ENCODE data around the gene PSD.
A peak's percentile ranks its signal among the peaks of the same experiment; 100 is the strongest.

PSD gene

GRCh38 chr10:102396317-102396650 lies 22.3 kb downstream of the PSD start:
- H3K36me3 ChIP-seq (ENCODE audit: low read depth) = peaks cover 20% of the 10 kb centered on the region
- DNase-seq (ENCODE audit: low spot score) (no peak), ATAC-seq (ENCODE audit: low read depth) (no peak)
- TF ChIP-seq CTCF (IDR thresholded peaks at IDR 0.05; ENCODE audit: poor library complexity, severe bottlenecking) = no peak
- peak overlapping the region; percentile 43 for H3K27ac ChIP-seq (ENCODE audit: poor library complexity, severe bottlenecking)
- H3K27me3 ChIP-seq (ENCODE audit: insufficient read depth, poor library complexity, severe bottlenecking) = no peaks in the 10 kb centered on the region
- H3K4me3 ChIP-seq (ENCODE audit: severe bottlenecking) = peak overlapping the region; percentile 58
- H3K4me1 ChIP-seq (ENCODE audit: insufficient read depth, poor library complexity, severe bottlenecking) = peaks cover under 1% of the 10 kb centered on the region
- no peaks in the 10 kb centered on the region for H3K9me3 ChIP-seq (ENCODE audit: severe bottlenecking)

DNA sequence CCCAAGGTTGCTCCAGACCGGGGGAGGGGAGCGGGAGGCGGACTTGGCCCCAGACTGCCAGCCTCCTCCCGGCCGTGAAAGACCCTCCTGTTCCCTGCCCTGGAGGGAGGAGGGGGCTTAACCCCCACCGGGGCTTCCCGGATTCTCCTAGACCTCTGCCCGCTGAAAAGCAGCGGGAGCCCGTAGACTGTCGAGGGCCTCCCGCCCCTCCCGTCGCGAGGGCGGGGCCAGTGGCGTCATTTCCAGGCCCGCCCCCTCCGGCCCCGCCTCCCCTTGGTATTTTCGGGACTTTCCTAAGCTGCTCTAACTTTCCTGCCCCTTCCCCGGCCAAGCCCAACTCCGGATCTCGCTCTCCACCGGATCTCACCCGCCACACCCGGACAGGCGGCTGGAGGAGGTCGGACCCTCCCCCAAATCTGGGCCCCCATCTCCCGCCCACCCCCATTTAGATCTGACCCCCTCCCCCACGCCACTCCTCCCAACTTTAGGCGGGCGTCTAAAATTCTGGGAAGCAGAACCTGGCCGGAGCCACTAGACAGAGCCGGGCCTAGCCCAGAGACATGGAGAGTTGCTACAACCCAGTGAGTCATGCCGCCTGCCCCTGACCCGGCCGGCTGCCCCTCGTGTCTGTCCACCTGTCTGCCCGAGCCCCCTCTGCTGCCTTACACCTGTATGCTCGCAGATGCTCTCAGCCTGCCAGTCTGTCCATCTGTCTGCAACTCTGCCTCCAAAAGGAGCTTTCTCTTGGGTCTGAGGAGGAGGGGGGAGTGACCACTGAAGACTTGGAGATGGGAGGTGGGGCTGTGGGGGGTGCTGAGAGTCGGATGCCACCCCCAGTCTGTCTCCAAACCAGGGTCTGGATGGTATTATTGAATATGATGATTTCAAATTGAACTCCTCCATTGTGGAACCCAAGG lies 22.9 kb downstream of the PSD start, which contains the start of gene NFKB2:
Gene NFKB2, plus strand, starts transcription at position 306 of the 917 bp plus-strand sequence. Its CDS starts 255 bp downstream, at position 561.
- Histone ChIP-seq H3K4me3 (ENCODE audit: severe bottlenecking) (peak within 1 kb of the TSS; percentile 58), H3K27me3 (ENCODE audit: insufficient read depth, poor library complexity, severe bottlenecking) (no peaks in the 10 kb centered on the region), H3K27ac (ENCODE audit: poor library complexity, severe bottlenecking) (peak within 1 kb of the TSS; percentile 43), H3K9me3 (ENCODE audit: severe bottlenecking) (no peaks in the 10 kb centered on the region), H3K4me1 (ENCODE audit: insufficient read depth, poor library complexity, severe bottlenecking) (no peaks in the 10 kb centered on the region), H3K36me3 (ENCODE audit: low read depth) (peaks cover 20% of the 10 kb centered on the region)
- ATAC-seq (ENCODE audit: low read depth) (peak; percentile 43), DNase-seq (ENCODE audit: low spot score) (no peak)
- no peak for TF ChIP-seq CTCF (IDR thresholded peaks at IDR 0.05; ENCODE audit: poor library complexity, severe bottlenecking)

DNA sequence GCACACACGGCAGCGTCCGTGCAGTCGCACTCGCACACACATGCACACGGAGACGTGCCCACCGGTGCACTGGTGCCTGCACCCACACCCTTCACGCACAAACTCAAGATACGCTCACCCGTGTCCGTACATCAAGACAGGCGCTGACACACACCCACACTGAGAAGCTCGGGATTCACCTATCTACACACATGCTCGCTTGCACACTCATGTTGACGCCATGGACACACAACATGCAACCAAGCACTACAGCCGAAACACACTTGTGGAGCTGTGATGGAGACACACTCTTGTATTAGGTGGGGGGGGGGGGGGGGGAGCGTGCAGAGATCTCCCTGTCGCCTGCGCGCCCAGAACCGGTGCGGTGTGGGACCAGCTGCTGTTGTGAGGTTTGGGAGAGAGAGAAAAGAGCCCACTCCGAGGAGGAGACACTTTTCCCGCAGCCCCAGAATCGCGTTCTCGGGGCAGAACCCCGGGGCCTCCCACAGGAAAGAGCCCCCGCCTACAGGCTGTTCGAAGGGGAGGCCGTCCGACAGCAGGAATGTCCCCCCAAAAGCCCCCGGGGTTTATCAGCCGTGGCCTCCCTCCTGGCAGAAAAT lies 23.7 kb downstream of the PSD start:
- peaks cover 16% of the 10 kb centered on the region for H3K36me3 ChIP-seq (ENCODE audit: low read depth)
- no peaks in the 10 kb centered on the region for H3K4me1 ChIP-seq (ENCODE audit: insufficient read depth, poor library complexity, severe bottlenecking)
- peak; percentile 1; the same call in 2 of the 3 replicates for ATAC-seq (ENCODE audit: low read depth)
- no peak for DNase-seq (ENCODE audit: low spot score)
- TF ChIP-seq CTCF (IDR thresholded peaks at IDR 0.05; ENCODE audit: poor library complexity, severe bottlenecking) = no peak
- H3K4me3 ChIP-seq (ENCODE audit: severe bottlenecking) = peak overlapping the region; percentile 58
- H3K9me3 ChIP-seq (ENCODE audit: severe bottlenecking) = no peaks in the 10 kb centered on the region
- no peaks in the 10 kb centered on the region for H3K27me3 ChIP-seq (ENCODE audit: insufficient read depth, poor library complexity, severe bottlenecking)
- peak overlapping the region; percentile 43 for H3K27ac ChIP-seq (ENCODE audit: poor library complexity, severe bottlenecking)

DNA sequence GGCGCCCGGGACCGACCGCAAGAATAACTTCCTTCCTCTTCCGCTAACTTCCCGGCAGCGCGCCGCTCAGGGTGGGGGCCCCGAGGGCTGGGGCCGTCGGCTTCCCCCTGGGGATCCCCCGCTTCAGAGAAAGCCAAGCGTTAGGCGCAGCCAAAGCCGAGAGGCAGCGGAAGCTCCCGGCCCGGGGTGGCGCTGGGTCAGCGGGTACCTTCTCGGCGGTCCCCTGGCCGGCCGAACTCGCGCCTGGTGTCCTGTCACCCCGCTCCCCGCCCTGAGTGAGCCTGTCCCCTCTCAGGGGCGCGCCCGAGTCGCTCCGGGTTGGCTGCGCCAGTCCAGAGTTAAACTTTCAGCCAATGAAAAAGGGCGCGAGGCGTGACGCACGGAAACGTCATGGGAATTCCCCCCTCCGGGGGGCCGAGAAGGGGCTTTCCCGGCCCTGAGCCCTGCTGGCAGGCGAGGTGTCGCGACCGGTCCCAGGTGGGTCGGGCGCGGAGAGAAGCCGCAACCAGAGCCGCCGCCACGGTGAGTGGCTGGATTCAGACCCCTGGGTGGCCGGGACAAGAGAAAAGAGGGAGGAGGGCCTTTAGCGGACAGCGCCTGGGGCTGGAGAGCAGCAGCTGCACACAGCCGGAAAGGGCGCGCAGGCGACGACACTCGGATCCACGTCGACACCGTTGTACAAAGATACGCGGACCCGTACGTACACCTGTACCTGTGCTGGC lies 24.3 kb downstream of the PSD start:
- Histone ChIP-seq H3K4me1 (ENCODE audit: insufficient read depth, poor library complexity, severe bottlenecking) (no peaks in the 10 kb centered on the region), H3K27ac (ENCODE audit: poor library complexity, severe bottlenecking) (peak overlapping the region; percentile 43), H3K27me3 (ENCODE audit: insufficient read depth, poor library complexity, severe bottlenecking) (no peaks in the 10 kb centered on the region), H3K36me3 (ENCODE audit: low read depth) (peaks cover 14% of the 10 kb centered on the region), H3K4me3 (ENCODE audit: severe bottlenecking) (peak overlapping the region; percentile 58), H3K9me3 (ENCODE audit: severe bottlenecking) (no peaks in the 10 kb centered on the region)
- ATAC-seq (ENCODE audit: low read depth) (peak; percentile 81), DNase-seq (ENCODE audit: low spot score) (peak; percentile 95)
- peak; percentile 97 for TF ChIP-seq CTCF (IDR thresholded peaks at IDR 0.05; ENCODE audit: poor library complexity, severe bottlenecking)

Data from RWPE2 (cell line).